ENCODE measurements around the gene CTBP2.

DNA sequence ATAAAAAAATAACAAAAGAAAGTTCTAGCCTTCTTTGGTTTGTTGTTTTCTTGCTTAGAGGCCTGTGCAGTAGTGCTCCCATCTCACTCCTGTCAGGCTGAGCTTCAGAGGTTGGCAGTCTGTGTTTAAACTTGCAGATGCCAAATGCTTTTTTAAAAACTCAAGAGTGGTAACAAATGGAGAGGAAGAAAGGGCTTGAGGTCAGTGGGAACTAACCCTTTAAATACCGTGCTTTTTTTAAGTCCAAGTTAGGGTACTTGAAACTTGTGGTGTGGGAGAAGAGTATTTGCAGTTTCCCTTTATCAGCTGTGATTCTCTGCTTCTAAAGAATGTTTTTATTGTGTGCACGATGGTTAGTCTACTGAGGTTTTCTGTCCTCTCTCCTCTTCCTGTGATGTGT is 189.1 kb downstream of the CTBP2 start:
- TF ChIP-seq, protein P1, sequence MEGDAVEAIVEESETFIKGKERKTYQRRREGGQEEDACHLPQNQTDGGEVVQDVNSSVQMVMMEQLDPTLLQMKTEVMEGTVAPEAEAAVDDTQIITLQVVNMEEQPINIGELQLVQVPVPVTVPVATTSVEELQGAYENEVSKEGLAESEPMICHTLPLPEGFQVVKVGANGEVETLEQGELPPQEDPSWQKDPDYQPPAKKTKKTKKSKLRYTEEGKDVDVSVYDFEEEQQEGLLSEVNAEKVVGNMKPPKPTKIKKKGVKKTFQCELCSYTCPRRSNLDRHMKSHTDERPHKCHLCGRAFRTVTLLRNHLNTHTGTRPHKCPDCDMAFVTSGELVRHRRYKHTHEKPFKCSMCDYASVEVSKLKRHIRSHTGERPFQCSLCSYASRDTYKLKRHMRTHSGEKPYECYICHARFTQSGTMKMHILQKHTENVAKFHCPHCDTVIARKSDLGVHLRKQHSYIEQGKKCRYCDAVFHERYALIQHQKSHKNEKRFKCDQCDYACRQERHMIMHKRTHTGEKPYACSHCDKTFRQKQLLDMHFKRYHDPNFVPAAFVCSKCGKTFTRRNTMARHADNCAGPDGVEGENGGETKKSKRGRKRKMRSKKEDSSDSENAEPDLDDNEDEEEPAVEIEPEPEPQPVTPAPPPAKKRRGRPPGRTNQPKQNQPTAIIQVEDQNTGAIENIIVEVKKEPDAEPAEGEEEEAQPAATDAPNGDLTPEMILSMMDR (IDR thresholded peaks at IDR 0.05), result no peak
- TF ChIP-seq POLR2A (IDR thresholded peaks at IDR 0.05), result no peak

Data from right lobe of liver (tissue), 4 donors.